A549 treated with Mapracorat at 1 μM for 4 hours (cell line): ENCODE data around the gene ELF2. TPM values are rescaled to one million over a fixed set of nuclear protein-coding genes. Genes with fewer than 3 reads are reported as not detected.

Experiments
- total RNA-seq: library from RNA; stranded (reverse); fragments of 200-300 nt; extraction: Qiagen RNA extraction; gene quantifications from 5 replicates; pipeline ENCODE4 v1.2.3, GENCODE V29; 2022

ELF2 gene
- total RNA-seq, result 9.8 to 13.4 TPM (median 11.0 TPM) in 5 replicates

GRCh38 chr4:139177049-139177868, at the start of gene ELF2:
ELF2 (minus strand) TSS chr4:139177218; CDS start chr4:139137701, 39,517 bp downstream.

GRCh38 chr4:139015269-139015947, 161.6 kb downstream of the ELF2 start, which contains the start of gene NOCT:
NOCT (plus strand) TSS chr4:139015781; CDS start chr4:139015982, 201 bp downstream.

Other genes starting within 250 kb of the ELF2 start
- 7.8 to 10.6 TPM (median 9.1 TPM) in 5 replicates for gene NOCT, start 161.4 kb downstream of the ELF2 start, total RNA-seq
- gene MGARP, start 103.0 kb upstream of the ELF2 start, total RNA-seq, result 0.30 to 0.81 TPM (median 0.71 TPM) in 5 replicates
- gene NAA15, start 124.3 kb upstream of the ELF2 start, total RNA-seq, result 20.1 to 31.2 TPM (median 26.6 TPM) in 5 replicates
- 75.6 to 85.4 TPM (median 80.2 TPM) in 5 replicates for gene NDUFC1, start 125.3 kb upstream of the ELF2 start, total RNA-seq